Measurements from ENCODE around the gene OR1I1. TPM values are rescaled to one million over a fixed set of nuclear protein-coding genes. Genes with fewer than 3 reads are reported as not detected.

OR1I1 gene
- total RNA-seq, 1 donor from 2014 or later: not detected

GRCh38 chr19:15099017-15099582 lies 17.1 kb downstream of the OR1I1 start:
- Histone ChIP-seq H3K27ac (no peak overlapping the region), H3K4me1 (no peaks in the 10 kb centered on the region), H3K36me3 (no peaks in the 10 kb centered on the region), H3K27me3 (ENCODE audit: low read depth) (no peaks in the 10 kb centered on the region), H3K4me3 (no peak overlapping the region), H3K9me3 (peaks cover 5% of the 10 kb centered on the region)
- ATAC-seq: no peak
- DNase-seq: no peak
- intact Hi-C loops (cut with DNase I): no loop called here
- TF ChIP-seq CTCF (IDR thresholded peaks at IDR 0.05): no peak

- TF ChIP-seq CTCF (IDR thresholded peaks at IDR 0.05): peak; percentile 74
- DNase-seq (no peak), ATAC-seq (peak; percentile 68 to 80)
- H3K4me3 ChIP-seq: no peak overlapping the region
- peaks cover 2% of the 10 kb centered on the region for H3K4me1 ChIP-seq
- intact Hi-C loops (cut with DNase I): no loop called here
- no peaks in the 10 kb centered on the region for H3K27me3 ChIP-seq (ENCODE audit: low read depth)
- peaks cover 5% of the 10 kb centered on the region for H3K9me3 ChIP-seq
- H3K27ac ChIP-seq: peak overlapping the region; percentile 31
- H3K36me3 ChIP-seq: no peaks in the 10 kb centered on the region
Observed at GRCh38 chr19:15101479-15102082, 19.6 kb downstream of the OR1I1 start.

DNA sequence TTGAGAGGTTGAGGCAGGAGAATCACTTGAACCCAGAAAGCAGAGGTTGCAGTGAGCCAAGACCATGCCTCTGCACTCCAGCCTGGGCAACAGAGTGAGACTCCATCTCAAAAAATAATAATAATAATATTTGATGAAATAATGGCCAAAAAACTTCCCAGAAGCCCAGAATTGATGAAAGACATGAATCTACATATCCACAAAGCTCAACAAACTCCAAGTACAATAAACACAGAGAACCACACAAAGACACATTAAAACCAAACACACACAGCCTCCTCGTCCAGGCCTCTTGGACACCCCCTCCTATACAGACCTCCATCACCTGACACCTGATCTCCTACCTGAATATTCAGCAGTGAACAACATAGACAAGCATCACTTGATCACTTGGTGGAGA lies 22.0 kb downstream of the OR1I1 start:
- H3K27me3 ChIP-seq (ENCODE audit: low read depth): peaks cover 6% of the 10 kb centered on the region
- ATAC-seq: no peak

GRCh38 chr19:15104411-15104810 lies 22.4 kb downstream of the OR1I1 start:
- no peak overlapping the region for H3K27ac ChIP-seq
- H3K4me3 ChIP-seq: no peak overlapping the region
- peaks cover 4% of the 10 kb centered on the region for H3K36me3 ChIP-seq
- DNase-seq: no peak
- intact Hi-C loops (cut with DNase I): no loop called here
- ATAC-seq: no peak
- peaks cover 6% of the 10 kb centered on the region for H3K27me3 ChIP-seq (ENCODE audit: low read depth)
- H3K9me3 ChIP-seq: peaks cover 5% of the 10 kb centered on the region
- H3K4me1 ChIP-seq: peaks cover 17% of the 10 kb centered on the region
- TF ChIP-seq CTCF (IDR thresholded peaks at IDR 0.05): no peak

More for the DNA sequence above, 22.0 kb downstream of the OR1I1 start:
- peaks cover 5% of the 10 kb centered on the region for H3K9me3 ChIP-seq
- intact Hi-C loops (cut with DNase I): no loop called here
- H3K4me3 ChIP-seq: no peak overlapping the region
- H3K36me3 ChIP-seq: no peaks in the 10 kb centered on the region
- no peak overlapping the region for H3K27ac ChIP-seq
- no peak for TF ChIP-seq CTCF (IDR thresholded peaks at IDR 0.05)
- no peak for DNase-seq
- peaks cover 17% of the 10 kb centered on the region for H3K4me1 ChIP-seq

- no peak for DNase-seq
- no peak for ATAC-seq
- peaks cover 10% of the 10 kb centered on the region for H3K36me3 ChIP-seq
- intact Hi-C loops (cut with DNase I): no loop called here
- H3K9me3 ChIP-seq: peaks cover 5% of the 10 kb centered on the region
- no peak for TF ChIP-seq CTCF (IDR thresholded peaks at IDR 0.05)
- peaks cover 6% of the 10 kb centered on the region for H3K27me3 ChIP-seq (ENCODE audit: low read depth)
- no peak overlapping the region for H3K4me3 ChIP-seq
- no peak overlapping the region for H3K27ac ChIP-seq
- H3K4me1 ChIP-seq: peaks cover 17% of the 10 kb centered on the region
Observed at GRCh38 chr19:15105044-15105443, 23.0 kb downstream of the OR1I1 start.
